Ishikawa (cell line): Measurements from ENCODE around the gene FOXC2.

ENCODE experiments used
- CEBPB ChIP-seq: IDR thresholded peaks from 2 replicates; pipeline ENCODE4 v1.6.1; 2012
- CREB1 ChIP-seq: IDR thresholded peaks from 2 replicates; pipeline ENCODE4 v1.6.1; 2012; ENCODE audit warnings: low read depth
- EP300 ChIP-seq: IDR thresholded peaks from 2 replicates; pipeline ENCODE4 v1.6.1; 2012; ENCODE audit warnings: borderline replicate concordance
- MAX ChIP-seq: IDR thresholded peaks from 2 replicates; pipeline ENCODE4 v1.6.1; 2012
- RAD21 ChIP-seq: IDR thresholded peaks from 2 replicates; pipeline ENCODE4 v1.6.1; 2012; ENCODE audit warnings: low read depth
- TAF1 ChIP-seq: IDR thresholded peaks from 2 replicates; pipeline ENCODE4 v1.6.1; 2012; ENCODE audit warnings: low read depth, mild to moderate bottlenecking
- TCF12 ChIP-seq: IDR thresholded peaks from 2 replicates; pipeline ENCODE4 v1.6.1; 2012; ENCODE audit warnings: low read depth
- YY1 ChIP-seq: IDR thresholded peaks from 2 replicates; pipeline ENCODE4 v1.6.1; 2012; ENCODE audit warnings: low read depth
- ZBTB7A ChIP-seq: IDR thresholded peaks from 2 replicates; pipeline ENCODE4 v1.6.1; 2012; ENCODE audit warnings: low read depth

GRCh38 chr16:86528061-86528929 lies 38.3 kb upstream of the FOXC2 start:
- TF ChIP-seq CREB1 (no peak), RAD21 (no peak), YY1 (no peak), EP300 (no peak), TCF12 (no peak), MAX (no peak), ZBTB7A (no peak), TAF1 (no peak), CEBPB (no peak)
